ENCODE data around the gene MOK.

Gene MOK

DNA sequence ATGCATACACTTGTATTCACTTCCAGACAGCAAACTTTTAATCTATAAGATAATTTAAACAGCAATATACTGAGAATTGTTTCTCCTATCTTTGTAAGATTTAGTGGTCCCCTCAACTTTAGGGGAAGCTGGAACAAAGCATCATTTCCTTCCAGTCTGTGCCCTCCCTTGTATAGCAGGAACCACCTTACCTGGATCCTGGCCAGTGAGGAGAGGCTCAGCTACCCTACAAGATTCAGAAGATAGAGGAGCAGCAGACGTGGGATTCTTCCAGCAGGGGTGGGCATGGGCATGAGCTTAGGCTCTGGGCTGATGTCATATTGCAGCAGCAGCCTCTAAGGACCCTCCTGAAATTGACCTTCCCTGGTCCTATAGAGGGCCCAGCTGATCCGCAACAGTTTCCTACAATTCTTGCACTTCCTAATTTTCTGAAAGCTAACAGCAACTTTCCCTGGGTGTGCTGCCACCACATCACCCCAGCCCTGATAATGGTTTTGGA, 21.3 kb downstream of the MOK start:
- DNase-seq: no peak

DNA sequence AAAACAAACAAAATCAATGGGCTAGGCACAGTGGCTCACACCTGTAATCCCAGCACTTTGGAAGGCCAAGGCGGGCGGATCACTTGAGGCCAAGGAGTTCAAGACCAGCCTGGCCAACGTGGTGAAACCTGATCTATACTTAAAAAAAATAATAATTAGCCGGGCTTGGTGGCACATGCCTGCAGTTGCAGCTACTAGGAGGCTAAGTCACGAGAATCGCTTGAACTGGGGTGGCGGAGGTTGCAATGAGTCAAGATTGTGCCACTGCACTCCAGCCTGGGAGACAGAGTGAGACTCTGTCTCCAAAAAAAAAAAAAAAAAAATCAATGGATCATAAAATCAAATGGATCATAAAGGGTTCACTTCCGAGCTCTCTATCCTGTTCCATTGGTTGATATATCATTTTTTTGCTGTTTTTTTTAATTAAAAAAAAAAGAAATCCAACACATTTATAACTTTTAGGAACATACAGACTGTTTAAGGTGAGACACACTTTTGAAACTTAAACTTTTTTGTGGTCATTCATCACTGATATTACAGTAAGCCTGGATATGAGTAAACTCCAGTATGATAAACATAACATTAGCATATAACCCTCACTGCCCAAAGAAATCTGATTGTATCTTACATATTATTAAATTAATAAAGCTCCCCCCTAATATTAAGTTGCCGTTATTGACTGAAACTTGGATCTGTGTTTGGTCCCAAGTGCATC, 22.1 kb downstream of the MOK start:
- DNase-seq: no peak

DNA sequence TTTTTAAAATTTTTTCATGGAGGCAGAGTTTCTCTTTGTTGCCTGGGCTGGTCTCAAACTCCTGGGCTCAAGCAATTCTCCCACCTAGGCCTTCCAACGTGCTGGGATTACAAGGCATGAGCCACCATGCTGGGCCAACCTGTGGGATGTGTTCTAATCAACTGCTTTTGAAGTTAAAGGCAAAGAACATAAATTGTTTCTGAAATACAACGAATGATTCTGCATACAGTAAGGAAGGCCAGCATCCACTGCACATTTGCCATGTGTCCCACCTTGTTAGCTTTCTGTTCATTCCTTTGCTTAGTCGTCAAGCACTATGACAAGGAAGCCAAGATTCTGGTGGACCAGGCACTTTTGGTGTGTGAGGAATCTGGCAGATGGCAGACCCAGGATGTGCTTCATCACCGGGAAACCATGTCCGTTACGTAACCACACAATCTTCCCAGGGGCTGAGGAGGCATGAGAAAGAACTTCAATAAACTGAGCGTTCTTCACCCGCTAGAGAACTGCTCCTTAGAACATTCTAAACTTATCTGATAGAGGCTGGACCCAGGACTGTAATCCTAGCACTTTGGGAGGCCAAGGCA, 24.5 kb downstream of the MOK start:
- no peak for DNase-seq

DNA sequence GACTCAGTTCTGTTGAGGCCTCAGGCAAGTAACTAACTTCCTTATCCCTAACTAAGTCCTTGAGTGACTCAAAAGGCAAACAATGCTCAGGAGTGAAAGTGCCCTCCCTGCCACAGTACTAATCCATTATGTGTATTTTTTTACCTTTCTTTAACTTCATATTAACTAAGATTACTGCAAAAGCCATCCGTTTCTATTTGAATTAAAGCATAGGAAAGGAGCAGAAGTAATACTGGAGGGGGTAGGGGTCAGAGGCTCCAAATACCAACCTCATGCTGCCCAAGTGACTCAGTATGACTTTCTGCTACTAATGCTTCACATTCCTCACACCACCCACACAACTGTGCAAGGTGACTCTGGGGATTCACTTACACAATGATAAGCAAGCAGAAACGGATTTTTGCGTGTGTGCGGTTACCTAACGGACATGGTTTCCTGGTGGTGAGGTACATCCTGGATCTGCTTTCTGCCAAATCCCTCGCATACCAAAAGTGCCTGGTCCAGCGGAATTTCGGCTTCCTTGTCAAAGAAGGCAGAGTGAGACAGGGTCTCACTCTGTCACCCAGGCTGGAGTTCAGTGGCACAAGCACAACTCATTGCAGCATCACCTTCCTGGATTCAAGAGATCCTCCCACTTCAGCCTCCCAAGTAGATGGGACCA, 25.1 kb downstream of the MOK start:
- DNase-seq: no peak

DNA sequence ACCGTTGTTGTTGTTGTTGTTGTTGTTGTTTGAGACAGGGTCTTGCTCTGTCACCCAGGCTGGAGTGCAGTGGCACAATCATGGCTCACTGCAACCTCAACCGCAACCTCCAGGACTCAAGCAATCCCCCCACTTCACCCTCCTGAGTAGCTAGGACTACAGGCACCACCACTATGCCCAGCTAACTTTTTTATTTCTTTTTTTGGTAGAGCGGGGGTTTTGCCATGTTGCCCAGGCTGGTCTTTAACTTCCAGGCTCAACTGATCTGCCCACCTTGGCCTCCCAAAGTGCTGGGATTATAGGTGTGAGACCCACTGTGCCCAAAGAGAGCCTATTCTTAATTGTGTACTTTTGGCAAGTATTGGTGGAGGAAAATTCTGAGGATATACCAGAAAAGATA, 25.7 kb downstream of the MOK start:
- DNase-seq: no peak

DNA sequence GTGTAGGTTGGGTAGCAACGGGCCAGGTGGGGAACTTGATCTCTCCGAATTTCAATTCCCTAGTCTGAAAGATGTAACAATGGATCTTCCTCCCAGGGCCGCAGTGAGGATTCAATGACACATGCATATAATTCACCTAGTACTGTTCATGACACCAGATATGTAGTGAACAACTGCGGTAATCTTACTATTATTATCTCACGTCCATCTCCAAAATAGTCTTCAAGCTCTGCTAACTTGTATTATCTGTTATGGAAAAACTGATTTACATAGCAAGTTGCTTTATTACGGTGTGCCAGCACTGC, 26.4 kb downstream of the MOK start:
- no peak for DNase-seq

DNA sequence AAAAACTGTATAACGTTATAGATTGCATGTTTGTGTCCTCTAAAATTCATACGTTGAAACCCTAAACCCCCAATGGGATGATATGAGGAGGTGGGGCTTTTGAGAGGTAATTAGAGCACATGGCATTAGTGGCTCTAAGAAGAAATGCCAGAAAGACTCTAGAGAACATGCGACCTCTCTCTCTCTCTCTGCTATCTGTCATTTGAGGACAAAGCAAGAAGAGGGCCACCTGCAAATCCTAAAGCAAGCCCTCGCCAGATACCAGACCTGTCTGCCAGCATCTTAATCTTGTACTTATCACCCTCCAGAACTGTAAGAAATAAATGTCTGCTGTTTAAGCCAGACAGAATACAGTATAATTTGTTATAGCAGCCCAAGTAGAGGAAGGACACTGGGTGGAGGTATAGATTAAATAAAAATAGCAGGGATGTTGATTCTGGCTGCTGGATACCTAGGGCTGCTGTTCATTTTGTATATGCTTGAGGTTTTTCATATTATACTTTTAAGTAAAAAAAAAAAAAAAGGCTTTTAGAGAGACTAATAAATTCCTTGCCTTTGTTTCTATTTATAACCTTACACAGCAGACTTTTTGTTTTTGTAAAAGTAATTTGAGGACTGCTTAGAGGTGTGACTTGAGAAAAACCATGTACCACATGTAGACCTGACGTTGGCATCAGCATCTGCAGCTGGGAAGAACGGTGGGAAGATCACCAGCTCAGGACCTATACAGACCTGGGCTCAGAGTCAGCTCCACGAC, 26.9 kb downstream of the MOK start:
- no peak for DNase-seq

DNA sequence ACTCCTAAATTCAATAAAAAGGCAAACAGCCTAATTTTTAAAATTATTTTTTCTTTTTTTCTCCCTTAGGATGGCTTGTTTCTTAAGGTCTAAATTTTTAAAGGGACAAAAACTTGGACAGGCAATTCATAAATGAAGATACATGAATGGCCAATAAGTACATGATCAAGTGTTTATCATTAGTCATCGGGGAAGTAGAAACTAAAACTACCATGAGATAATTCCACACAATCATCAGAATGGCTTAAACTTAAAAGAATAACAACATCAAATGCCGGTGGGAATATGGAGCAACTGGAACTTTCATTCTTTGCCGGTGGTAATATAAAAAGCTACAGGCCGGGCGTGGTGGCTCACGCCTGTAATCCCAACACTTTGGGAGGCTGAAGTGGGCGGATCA, 29.1 kb downstream of the MOK start:
- no peak for DNase-seq

DNA sequence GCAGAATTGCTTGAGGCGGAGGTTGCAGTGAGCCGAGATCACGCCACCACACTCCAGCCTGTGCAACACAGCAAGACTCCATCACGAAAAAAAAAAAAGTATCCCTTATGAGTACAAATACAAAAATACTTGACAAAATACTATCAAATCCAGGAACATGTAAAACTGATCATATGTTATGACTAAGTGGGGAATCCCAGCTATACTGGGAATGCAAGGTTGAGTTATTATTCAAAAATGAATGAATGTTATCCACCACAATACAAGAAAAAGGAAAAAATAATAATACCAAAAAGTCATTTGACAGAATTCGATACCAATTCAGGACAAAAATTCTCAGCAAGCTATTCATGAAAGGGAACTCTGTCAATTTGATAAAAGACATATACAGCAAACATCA, 32.6 kb downstream of the MOK start:
- no peak for DNase-seq

DNA sequence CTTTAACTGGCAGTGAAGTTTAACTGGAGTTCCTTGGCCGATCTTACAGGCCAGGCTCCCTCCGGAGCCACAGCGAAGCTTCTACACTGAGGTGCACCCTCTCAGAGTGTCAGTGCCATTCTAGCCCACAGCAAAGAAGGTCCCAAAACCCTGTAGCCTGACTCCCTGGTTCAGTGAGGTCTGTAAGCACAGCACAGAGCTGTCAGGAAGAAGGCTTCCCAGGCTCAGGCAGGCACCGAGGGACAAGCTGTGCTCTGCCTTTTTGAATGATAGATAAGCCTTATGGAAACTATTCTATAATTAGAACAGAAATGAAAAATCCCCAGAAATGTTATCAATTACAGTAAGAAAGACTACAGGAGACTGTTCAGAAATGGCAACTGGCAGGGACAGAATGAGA, 40.2 kb downstream of the MOK start:
- DNase-seq: no peak

DNA sequence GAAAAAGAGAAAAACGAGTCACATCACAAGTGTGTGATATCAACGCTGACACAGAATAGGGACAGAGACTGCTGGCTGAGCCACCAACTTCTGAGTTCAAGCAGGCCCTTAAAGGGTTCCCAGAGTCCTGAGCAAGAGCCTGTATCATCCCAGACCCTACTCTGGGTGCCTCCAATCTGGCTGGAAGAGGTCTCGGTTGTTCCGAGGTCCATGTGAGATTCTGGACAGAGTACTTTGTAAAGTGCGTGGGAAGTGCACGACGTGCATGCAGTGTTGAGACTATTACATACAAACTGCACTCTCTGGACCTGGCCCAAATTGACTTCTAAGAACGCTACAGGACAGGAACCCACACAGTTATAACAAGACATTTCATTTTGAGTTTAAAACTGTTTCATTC, 40.6 kb downstream of the MOK start:
- DNase-seq: no peak

DNA sequence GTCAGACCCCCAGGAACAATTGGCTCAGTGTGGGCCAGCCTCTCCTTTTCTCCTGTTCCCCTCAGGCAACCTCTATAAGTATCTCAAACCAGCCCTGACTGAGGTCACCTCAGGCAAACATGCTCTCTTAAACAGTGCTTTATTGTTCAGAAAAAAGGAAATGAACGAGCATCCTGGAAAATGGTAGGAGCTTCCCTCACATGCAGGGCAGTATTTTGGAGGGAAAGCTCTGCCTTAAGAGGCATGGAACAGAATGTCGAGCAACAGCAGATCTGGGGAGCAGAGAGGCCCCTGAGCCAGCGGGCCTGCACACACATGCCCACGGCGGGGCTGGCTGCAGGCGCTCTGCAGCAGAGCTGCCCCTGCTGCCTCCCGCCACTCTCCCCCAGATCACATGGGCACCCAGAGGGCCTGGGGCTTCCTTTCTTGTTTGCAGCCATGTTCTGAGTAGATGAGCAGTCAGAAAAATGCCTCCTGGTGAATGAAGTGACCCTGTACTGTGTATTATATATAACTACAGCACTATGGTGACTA, 42.0 kb downstream of the MOK start:
- DNase-seq: peak; percentile 88

DNA sequence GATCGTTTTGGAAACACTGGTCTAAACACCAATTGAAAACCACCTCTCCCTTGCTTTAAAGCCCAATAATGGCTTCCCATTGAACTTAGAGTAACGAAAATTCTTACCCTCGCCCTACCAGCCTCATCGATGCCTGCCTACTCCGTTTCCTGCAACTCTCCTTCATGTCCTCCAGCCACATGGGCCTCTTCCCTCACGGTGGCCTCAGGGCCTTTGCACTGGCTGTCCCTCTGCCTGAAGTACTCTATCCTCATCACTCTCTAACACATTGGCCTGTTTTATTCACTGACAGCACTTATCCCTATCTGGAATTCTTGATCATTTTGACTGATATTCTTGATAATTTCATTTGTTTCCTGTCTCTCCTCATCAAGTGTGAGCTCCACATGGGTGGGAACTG, 46.8 kb downstream of the MOK start:
- no peak for DNase-seq

DNA sequence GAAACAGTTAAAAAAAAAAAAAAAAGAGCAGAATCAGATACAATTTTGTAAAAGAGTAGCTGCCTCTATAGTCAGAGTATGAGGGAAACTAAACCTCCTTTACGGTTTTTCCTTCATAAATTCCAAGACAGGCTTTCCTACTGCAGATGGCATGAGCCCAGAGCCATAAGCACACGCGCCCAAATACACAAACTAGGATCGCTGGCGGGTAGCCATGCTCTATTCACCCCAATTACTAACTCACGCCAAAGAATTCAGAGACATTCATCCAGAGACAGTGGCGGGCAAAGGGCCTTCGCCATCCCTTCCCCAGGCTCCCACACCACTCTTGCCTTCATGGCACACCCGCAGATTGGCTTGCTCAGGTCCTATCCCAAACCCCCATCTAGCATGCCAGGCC, 48.2 kb downstream of the MOK start:
- no peak for DNase-seq

DNA sequence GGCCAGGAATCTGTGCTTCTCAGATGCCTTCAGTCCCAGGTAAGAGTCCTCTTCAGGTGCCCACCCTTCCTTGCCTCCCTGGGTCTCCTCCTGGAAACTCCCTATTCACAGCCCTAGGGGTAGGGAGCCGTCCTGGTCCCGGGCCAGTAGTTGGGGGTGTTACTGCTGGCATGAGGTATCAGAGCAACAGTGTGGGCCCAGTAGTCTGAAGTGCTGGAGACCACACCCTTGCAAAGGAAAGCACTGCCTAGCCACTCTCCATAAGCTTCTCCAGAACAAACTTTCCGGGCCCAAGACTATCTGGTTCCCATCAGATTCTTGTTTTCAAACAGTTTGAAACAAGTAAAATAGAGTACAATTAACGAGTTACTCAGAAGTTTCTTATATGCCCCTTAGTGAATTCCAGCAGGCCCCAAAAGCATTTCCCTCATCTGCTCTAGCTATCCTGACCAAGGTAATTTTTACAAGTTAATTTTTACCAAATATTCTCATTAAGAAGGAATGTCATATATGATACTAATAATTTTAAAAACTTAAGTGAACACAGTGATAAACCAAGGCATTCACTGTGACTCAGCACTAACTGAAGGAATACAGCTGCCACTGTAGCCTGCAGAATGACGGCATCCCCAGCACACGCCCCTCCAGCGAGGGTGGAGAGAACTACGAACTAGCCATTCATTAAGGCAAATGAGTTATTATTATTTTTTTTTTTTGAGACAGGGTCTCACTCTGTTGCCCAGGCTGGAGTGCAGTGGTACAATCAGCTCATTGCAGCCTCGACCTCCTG, 49.4 kb downstream of the MOK start:
- DNase-seq: no peak

DNA sequence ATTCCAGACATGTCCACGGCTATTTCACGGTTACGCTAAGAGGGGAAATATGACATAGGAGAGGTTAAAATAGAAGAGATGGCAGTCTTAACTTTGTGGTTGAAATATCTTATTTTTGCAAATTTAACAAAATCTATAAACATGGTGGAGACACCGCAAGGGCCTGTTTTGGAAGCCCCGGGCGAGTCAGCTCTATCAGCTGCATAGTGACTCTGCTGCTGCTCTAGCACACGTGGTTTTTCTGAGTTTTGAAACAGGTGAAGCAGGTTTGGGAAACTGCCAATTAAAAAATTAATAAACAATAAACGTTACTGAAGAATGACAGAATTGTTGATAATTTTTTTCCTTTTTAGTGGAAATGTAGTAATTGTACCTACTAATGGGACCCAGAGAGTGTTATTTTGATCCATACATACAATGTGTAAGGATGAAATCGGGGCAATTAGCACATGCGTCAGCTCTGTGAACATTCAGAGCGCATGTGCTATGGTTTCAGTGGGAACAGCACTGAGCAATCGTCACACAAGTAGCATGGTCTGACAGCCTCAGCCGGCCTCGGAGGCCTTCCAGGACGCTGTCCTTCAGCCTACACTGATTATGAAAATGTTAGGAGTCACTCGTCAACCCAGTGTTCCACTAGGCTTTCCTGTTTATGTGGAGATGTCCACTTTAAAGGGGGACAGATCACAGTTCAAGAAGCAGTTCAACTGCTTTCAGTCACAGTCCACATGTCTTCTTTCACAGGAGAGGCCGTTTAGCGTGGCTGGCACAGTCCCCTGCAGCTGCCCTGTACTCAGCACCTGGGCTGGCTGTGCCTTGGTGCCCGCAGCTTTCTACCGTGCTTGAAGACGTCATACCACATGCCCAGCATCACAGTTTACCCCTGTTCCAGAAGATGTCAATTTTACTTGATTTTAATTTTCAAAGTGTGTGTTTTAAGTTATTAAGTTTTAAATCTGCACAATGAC, 51.8 kb downstream of the MOK start:
- DNase-seq: no peak

DNA sequence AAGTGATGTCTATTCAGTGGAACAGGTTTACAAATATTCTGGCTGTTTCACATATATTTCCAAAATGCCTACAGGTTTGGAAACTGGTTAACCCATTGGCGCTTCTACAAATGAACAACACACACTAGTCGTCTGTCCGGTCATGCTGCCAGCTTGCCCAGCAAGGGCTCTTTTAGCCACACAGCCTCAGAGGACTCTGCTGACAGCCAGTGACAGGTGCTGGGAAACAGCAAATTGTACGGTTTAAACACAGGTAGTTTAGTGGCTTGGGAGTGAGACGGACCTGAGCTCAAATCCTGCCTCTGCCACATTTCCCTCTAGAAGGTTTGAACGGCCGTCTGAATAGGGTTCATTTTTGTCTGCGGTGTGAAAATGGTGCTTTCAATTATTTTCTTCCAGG, 53.8 kb downstream of the MOK start:
- DNase-seq: no peak

DNA sequence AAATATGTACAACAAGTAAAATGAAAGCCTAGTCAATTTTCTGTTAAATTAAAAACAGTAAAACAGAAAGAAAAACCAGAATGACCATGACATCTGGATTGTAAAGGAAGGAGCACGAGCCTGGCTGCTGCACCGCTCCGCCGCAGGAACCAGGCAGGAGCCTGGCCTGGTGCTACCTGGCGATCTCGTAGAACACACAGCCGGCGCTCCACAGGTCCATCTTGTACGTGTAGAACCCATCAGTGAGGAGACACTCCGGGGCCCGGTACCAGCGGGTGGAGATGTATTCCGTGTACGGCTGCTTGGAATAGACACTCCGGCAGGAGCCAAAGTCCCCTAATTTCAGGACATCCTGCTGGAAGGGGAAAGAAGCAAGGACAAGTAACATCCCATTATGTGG, 54.3 kb downstream of the MOK start:
- DNase-seq: no peak

DNA sequence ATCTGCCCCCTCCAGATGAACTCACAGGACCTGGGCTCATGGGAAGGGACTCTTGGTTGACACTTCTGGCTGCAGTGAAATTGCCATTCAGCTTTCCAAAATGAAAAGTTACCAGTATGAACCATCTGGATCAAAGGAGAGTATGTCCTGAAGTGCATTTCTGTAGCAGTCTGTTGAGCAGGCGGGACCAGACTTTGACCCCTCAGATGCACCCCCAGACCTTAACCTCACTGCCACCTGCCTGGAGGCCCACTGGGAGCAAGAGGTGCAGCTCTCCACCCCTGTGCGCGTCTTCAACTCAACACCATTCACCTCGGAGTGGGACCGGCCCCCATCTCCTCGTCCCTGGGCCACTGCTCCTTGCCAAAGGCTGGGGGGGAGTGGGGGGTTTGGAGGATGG, 55.0 kb downstream of the MOK start:
- DNase-seq: no peak

DNA sequence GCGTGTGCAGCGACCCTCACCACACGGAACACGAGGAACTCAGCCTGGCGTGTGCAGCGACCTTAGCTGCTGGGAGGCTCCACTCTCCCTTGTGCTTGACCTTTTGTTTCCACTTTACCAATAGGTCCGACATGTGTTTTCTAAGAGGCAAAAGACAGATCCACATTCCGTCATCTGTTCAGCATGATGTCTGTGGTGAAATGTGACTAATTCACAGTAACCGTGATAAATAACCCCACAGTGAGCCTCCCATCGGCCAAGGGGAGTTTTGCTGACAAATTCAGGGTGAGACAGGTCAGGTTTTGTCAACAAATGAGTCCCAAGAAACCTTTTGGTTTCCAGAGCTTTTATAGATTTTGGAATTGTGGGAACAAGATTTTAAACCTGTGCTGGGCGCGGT, 55.9 kb downstream of the MOK start:
- no peak for DNase-seq

DNA sequence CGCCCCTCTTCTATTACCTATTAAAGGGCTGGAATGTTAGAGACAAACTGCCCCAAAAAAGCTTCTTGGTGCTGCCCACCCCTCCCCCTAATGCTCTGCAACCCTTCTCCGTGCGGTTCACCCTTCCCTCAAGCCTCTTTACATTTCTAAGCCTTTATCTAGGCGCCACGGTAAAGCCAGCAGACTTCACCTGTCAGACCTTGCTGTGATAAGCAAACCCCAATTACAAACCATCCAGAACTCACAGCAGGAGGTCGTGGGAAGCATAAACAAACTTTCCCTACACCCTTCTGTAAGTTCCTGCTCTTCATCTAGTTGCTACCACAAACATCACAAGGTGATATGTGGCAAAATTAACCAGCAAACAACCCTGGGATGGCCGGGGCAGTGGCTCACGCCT, 56.8 kb downstream of the MOK start:
- peak; percentile 10 for DNase-seq

DNA sequence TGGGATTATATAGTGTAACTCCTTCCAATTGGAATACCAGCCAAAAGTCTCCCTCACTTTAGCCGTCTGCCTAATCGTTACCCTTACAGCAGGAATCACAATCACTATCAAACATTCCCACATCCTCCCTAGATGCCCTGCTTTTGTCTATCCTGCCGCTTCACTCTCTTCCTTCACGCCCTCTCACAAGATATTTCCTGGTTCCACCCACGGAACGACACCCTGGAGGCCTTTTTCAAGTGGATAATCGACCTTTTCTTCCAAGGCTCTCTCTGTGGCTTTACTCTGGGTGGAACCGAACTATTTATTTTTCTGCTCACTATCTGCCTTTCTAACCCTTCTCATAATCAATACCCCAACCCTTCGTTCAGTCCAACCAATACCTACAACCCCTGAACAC, 58.9 kb downstream of the MOK start:
- no peak for DNase-seq

All from NCI-H69 (cell line).